Brain microvascular endothelial cell (primary cell): ENCODE results near the gene CERT1.

ENCODE experiments used
- DNase-seq: peaks from one replicate; pipeline ENCODE4 v3.0.0-alpha.2; 2020
- H3K27ac ChIP-seq: fragments of 250-450 bp; sonication (Bioruptor Pico); 2 replicates; pipeline ENCODE4 v1.5.1; 2020; ENCODE audit warnings: mild to moderate bottlenecking, moderate library complexity
- H3K27me3 ChIP-seq: fragments of 250-450 bp; sonication (Bioruptor Pico); replicated peaks from 2 replicates; pipeline ENCODE4 v1.5.1; 2020; ENCODE audit warnings: mild to moderate bottlenecking
- H3K36me3 ChIP-seq: fragments of 250-450 bp; sonication (Bioruptor Pico); replicated peaks from 2 replicates; pipeline ENCODE4 v1.5.1; 2020; ENCODE audit warnings: mild to moderate bottlenecking
- H3K4me3 ChIP-seq: 2 replicates; pipeline ENCODE4 v1.5.1; 2011; ENCODE audit warnings: low read depth, mild to moderate bottlenecking, control low read depth, low read length, moderate library complexity
- in situ Hi-C: cut with HindIII; loops from 2 replicates; pipeline ENCODE4 v1.10.0; 2017; ENCODE audit warnings: low sequenced_read_pairs, low pct_ligation_motif_present
- TF ChIP-seq, protein P1 (sequence below): IDR thresholded peaks from 2 replicates; pipeline ENCODE4 v1.5.1; 2011; ENCODE audit warnings: low read depth, mild to moderate bottlenecking, moderate library complexity, low read length, control low read depth, inconsistent platforms; ENCODE audit errors: missing control alignments

CERT1 gene

DNA sequence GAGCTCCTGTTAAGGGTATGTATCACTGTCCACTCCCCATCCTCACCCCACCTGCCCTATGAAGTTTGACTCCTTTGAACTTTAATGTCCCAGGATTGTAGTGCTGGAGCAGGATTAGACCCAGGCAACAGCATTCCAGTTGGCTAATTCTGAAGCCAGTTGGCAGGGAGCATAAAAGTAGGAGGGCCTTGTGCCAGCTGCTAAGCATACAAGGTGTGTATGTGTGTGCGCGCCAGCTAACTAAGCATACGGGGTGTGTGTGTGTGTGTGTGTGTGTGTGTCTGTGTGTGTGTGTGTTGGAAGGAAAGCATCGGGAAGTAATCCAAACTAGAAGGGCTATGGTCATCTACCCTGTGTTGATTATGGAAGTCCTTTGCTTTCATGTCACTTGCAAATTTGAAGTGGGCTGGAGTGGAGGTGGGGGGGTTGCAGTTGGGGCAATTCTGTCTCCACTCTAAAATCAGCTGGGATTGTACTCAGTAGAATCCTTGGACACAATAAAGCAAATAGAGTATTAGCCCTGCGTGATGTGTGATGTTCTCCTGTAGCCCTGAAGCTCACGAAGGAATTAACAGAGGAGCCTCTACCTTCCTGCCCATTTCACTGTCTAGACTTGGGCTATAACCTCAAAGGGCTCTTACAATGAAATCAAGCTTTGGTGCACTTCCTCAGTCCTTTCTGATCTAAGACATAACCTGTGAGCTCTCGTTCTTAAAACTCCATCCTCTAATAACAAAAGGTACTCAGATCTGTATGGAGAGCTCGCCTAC lies 147.5 kb downstream of the CERT1 start:
- in situ Hi-C loops: no loop called here
- TF ChIP-seq, protein P1, sequence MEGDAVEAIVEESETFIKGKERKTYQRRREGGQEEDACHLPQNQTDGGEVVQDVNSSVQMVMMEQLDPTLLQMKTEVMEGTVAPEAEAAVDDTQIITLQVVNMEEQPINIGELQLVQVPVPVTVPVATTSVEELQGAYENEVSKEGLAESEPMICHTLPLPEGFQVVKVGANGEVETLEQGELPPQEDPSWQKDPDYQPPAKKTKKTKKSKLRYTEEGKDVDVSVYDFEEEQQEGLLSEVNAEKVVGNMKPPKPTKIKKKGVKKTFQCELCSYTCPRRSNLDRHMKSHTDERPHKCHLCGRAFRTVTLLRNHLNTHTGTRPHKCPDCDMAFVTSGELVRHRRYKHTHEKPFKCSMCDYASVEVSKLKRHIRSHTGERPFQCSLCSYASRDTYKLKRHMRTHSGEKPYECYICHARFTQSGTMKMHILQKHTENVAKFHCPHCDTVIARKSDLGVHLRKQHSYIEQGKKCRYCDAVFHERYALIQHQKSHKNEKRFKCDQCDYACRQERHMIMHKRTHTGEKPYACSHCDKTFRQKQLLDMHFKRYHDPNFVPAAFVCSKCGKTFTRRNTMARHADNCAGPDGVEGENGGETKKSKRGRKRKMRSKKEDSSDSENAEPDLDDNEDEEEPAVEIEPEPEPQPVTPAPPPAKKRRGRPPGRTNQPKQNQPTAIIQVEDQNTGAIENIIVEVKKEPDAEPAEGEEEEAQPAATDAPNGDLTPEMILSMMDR: no peak
- no peak overlapping the region for H3K27ac ChIP-seq
- no peak for DNase-seq
- no peaks in the 10 kb centered on the region for H3K27me3 ChIP-seq
- H3K36me3 ChIP-seq: peaks cover 29% of the 10 kb centered on the region
- H3K4me3 ChIP-seq: no peak overlapping the region

DNA sequence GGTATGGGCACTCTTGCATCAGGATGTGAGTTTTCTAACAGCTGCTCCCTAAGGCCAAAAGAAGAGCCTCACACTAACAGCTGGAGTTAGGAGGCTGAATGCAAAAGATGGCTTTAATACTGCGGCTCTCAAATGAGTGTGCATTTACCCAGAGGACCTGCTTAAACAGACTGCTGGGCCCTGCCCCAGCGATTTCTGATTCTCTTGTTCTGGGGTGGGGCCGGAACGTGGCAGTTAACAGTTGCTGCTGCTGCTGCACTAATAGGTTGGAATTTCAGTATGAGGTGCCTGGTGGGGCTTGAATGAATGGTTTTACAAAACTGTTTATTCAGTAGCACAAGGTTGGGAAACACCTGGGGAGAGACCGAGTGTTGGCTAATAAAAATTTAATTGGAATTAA lies 148.3 kb downstream of the CERT1 start:
- Histone ChIP-seq H3K36me3 (peaks cover 35% of the 10 kb centered on the region), H3K27me3 (no peaks in the 10 kb centered on the region), H3K4me3 (no peak overlapping the region), H3K27ac (no peak overlapping the region)
- TF ChIP-seq, protein P1: no peak
- no peak for DNase-seq
- in situ Hi-C loops: no loop called here

- Histone ChIP-seq H3K27ac (no peak overlapping the region), H3K36me3 (peaks cover 41% of the 10 kb centered on the region), H3K4me3 (no peak overlapping the region), H3K27me3 (no peaks in the 10 kb centered on the region)
- DNase-seq: no peak
- in situ Hi-C loops: no loop called here
- TF ChIP-seq, protein P1: no peak
These were observed 148.9 kb downstream of the CERT1 start for GRCh38 chr5:75362474-75362975.

DNA sequence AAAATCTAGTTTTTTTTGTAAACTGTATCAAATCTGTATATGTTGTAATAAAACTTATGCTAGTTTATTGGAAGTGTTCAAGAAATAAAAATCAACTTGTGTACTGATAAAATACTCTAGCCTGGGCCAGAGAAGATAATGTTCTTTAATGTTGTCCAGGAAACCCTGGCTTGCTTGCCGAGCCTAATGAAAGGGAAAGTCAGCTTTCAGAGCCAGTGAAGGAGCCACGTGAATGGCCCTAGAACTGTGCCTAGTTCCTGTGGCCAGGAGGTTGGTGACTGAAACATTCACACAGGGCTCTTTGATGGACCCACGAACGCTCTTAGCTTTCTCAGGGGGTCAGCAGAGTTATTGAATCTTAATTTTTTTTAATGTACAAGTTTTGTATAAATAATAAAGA lies 150.1 kb downstream of the CERT1 start:
- H3K4me3 ChIP-seq: no peak overlapping the region
- H3K27ac ChIP-seq: no peak overlapping the region
- no peaks in the 10 kb centered on the region for H3K27me3 ChIP-seq
- TF ChIP-seq, protein P1: no peak
- no peak for DNase-seq
- H3K36me3 ChIP-seq: peaks cover 53% of the 10 kb centered on the region
- in situ Hi-C loops: no loop called here

GRCh38 chr5:75358117-75358516 lies 153.3 kb downstream of the CERT1 start:
- peaks cover 70% of the 10 kb centered on the region for H3K36me3 ChIP-seq
- no peak overlapping the region for H3K27ac ChIP-seq
- in situ Hi-C loops: no loop called here

More at GRCh38 chr5:75358117-75358516, 153.3 kb downstream of the CERT1 start:
- DNase-seq: no peak
- Histone ChIP-seq H3K27me3 (no peaks in the 10 kb centered on the region), H3K4me3 (no peak overlapping the region)
- TF ChIP-seq, protein P1: no peak
